Neural progenitor cell (in vitro differentiated cells): ENCODE measurements around the gene CORO6.

ENCODE experiments used
- EZH2 ChIP-seq: fragments of 200-600 bp; sonication (generic); IDR thresholded peaks from 2 replicates; pipeline ENCODE4 v1.6.1; 2017; ENCODE audit warnings: antibody characterized with exemption, mild to moderate bottlenecking, moderate library complexity
- EZH2phosphoT487 ChIP-seq: fragments of 200-600 bp; sonication (generic); IDR thresholded peaks from 2 replicates; pipeline ENCODE4 v1.6.1; 2017; ENCODE audit warnings: antibody characterized with exemption
- TF ChIP-seq, protein P1 (sequence below): fragments of 200-600 bp; sonication (generic); IDR thresholded peaks from 2 replicates; pipeline ENCODE4 v1.5.1; 2017; ENCODE audit warnings: antibody characterized with exemption, mild to moderate bottlenecking

DNA sequence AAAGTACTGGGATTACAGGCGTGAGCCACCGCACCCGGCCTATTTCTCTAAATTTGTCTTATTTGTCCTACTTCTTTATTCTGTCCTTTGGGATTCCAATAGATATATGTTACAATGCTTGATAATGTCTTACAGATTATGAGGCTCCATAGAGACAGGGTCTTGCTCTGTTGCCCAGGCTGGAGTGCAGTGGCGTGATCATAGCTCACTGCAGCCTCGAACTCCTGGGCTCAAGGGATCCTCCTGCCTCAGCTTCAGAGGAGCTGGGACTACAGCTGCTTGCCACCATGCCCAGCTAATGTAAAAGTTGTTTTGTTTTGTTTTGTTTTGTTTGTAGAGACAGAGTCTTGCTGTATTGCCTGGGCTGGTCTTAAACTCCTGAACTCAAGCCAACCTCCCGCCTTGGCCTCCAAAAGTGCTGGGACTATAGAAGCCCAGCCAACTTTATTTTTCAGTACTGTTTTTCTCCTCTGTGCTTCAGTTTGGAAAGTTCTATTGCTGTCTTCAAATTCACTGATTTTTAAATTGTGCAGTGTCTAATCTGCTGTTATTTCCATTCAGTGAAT is 19.5 kb downstream of the CORO6 start:
- TF ChIP-seq, protein P1, sequence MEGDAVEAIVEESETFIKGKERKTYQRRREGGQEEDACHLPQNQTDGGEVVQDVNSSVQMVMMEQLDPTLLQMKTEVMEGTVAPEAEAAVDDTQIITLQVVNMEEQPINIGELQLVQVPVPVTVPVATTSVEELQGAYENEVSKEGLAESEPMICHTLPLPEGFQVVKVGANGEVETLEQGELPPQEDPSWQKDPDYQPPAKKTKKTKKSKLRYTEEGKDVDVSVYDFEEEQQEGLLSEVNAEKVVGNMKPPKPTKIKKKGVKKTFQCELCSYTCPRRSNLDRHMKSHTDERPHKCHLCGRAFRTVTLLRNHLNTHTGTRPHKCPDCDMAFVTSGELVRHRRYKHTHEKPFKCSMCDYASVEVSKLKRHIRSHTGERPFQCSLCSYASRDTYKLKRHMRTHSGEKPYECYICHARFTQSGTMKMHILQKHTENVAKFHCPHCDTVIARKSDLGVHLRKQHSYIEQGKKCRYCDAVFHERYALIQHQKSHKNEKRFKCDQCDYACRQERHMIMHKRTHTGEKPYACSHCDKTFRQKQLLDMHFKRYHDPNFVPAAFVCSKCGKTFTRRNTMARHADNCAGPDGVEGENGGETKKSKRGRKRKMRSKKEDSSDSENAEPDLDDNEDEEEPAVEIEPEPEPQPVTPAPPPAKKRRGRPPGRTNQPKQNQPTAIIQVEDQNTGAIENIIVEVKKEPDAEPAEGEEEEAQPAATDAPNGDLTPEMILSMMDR, result no peak
- TF ChIP-seq EZH2 (no peak), EZH2phosphoT487 (no peak)
